NCI-H2029 (cell line): Measurements from ENCODE around the gene EFNA3.
A peak's percentile ranks its signal among the peaks of the same experiment; 100 is the strongest.

ENCODE experiments used
- DNase-seq: peaks from one replicate; lab custom pipeline; 2025; lab: John Stamatoyannopoulos, UW

EFNA3 gene

GRCh38 chr1:155083865-155084721, 5.5 kb downstream of the EFNA3 start:
- no peak for DNase-seq

- peak; percentile 88 for DNase-seq
Measured at GRCh38 chr1:155084722-155085503, 6.3 kb downstream of the EFNA3 start.

GRCh38 chr1:155085504-155086127, 7.0 kb downstream of the EFNA3 start:
- peak; percentile 33 for DNase-seq

- no peak for DNase-seq
Measured at GRCh38 chr1:155086128-155086741, 7.6 kb downstream of the EFNA3 start.

GRCh38 chr1:155086856-155087535, 8.4 kb downstream of the EFNA3 start:
- no peak for DNase-seq

- DNase-seq = peak; percentile 33
Measured at GRCh38 chr1:155091071-155092051, 12.7 kb downstream of the EFNA3 start.

- DNase-seq = no peak
Measured at GRCh38 chr1:155092131-155092530, 13.5 kb downstream of the EFNA3 start.

GRCh38 chr1:155092641-155093040, 14.0 kb downstream of the EFNA3 start:
- DNase-seq = no peak

- no peak for DNase-seq
Measured at GRCh38 chr1:155093911-155094621, 15.4 kb downstream of the EFNA3 start.

GRCh38 chr1:155094622-155094948, 15.9 kb downstream of the EFNA3 start:
- DNase-seq = no peak

- no peak for DNase-seq
Measured at GRCh38 chr1:155099331-155099730, 20.7 kb downstream of the EFNA3 start.

- DNase-seq = no peak
Measured at GRCh38 chr1:155103325-155103724, 24.7 kb downstream of the EFNA3 start.

GRCh38 chr1:155104605-155105534, 26.2 kb downstream of the EFNA3 start:
- no peak for DNase-seq

GRCh38 chr1:155105604-155106011, 27.0 kb downstream of the EFNA3 start:
- DNase-seq = no peak

- no peak for DNase-seq
Measured at GRCh38 chr1:155106862-155107261, 28.2 kb downstream of the EFNA3 start.

- no peak for DNase-seq
Measured at GRCh38 chr1:155107309-155108264, 28.9 kb downstream of the EFNA3 start.

GRCh38 chr1:155108296-155108695, 29.7 kb downstream of the EFNA3 start:
- no peak for DNase-seq

GRCh38 chr1:155110381-155110780, 31.7 kb downstream of the EFNA3 start:
- DNase-seq = no peak
